ENCODE data around the gene NINJ1.

The NINJ1 gene

GRCh38 chr9:93099551-93100275, 34.3 kb downstream of the NINJ1 start:
- DNase-seq: no peak

DNA sequence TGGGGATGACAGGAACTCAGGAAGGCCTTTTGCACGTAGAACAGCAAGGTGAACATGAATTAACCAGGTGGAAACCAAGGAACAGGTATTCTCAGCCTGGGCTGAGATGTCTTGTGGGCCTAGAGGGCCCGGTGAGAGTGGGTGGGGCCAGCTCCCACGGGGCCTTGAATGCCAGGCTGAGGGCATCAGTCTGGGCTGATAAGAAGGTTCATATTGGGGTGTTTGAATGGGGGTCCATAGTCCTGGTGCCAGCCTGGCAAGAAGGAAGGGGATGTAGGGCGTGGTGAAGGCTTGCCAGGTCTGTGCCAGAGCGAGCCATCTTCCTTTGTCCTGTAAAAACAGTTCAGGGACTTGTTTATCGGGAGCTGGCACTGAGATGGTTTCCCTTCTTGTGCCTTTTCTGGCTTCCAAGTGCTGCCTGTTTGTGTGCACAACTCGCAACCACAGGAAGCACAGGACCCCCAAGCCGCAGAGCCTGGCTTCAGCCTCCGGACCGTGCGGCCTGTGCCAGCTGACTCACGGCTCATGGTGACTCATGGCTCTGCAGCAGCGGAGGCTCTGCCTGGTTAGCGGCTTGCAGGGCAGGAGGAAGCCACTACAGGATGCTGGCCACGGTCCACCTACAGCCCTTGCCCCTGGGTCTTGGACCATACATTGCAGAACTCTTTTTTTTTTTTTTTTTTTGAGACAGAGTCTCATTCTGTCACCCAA, 35.7 kb downstream of the NINJ1 start:
- no peak for DNase-seq

- no peak for DNase-seq
Measured at GRCh38 chr9:93097511-93098201, 36.4 kb downstream of the NINJ1 start.

- no peak for DNase-seq
Measured at GRCh38 chr9:93096811-93097382, 37.2 kb downstream of the NINJ1 start.

DNA sequence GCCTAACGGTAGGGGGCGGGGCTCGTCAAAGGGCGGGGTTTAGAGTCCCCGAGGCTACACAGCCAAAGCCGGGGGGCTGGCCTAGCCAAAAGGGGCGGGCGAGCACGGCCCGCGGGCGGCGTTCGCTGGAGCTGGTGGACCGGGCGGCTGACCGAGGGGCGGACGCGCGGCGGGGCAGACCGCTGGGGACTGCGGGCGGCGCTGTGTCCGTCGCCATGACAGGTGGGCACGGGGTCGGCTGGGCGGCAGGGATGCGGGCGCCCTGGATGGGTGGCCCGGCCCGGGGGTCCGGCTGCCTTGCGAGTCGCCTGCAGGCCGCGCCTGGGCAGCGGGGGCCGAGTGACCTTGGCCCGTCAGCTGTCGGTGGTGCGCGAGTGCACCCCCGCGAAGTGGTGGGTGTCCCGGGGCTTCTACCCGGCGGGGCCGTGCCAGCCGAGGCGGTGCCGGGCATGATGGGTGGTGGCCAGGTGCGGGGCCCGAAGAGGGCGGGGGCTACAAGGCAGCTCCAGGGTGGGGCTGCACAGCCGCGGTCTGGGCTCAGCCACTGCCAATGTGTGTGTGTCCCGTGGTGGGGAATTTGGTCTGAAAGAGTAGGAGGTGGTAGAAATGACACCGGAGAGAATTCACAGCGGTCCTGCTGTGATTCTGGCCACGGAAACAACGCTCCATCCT, 37.8 kb downstream of the NINJ1 start, which contains the start of gene CARD19:
Gene CARD19 (plus strand): TSS at position 87 of the 672 bp plus-strand sequence. CDS start 129 bp downstream, at position 216.
- no peak for DNase-seq

- peak; percentile 92 for DNase-seq
Measured at GRCh38 chr9:93095205-93096130, 38.6 kb downstream of the NINJ1 start.

GRCh38 chr9:93094658-93095204, 39.3 kb downstream of the NINJ1 start:
- DNase-seq: no peak

- no peak for DNase-seq
Measured at GRCh38 chr9:93093877-93094657, 40.0 kb downstream of the NINJ1 start.

- DNase-seq: peak; percentile 17
Measured at GRCh38 chr9:93093127-93093876, 40.7 kb downstream of the NINJ1 start.

DNA sequence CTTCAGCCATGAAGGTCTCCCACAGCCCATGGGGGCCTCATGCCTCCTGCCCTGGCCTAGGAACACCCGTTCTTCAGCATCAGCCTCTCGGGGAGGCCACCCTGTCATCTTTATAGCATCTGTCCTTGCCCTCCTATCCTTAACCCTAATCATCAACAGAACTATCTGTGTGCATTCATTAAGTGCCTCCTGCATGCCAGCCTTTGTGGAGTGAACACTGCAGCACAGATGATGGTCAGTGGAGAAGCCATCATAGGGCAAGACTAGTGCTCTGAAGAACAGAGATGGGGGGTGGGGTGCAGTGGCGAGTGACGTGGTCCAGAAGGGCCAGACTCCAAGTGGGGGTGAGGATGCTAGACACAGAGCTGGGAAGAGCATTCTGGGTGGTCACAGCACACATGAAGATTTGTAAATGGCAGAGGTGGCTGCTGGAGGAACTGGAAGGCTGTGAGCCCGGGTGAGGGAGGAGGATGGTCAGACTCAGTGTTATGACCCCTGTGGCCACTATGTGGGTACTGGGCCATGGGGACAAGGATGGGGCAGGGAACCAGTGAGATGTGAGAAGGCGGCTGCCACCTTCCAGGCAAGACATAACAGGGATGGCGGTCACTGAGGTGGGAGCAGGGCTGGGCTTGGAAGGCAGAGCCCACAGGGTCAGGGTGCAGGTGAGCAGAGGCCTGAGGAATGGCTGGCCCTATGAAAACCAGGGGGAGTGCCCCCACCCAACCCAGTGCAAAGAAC, 41.6 kb downstream of the NINJ1 start:
- no peak for DNase-seq

GRCh38 chr9:93091453-93092081, 42.5 kb downstream of the NINJ1 start:
- no peak for DNase-seq

- no peak for DNase-seq
Measured at GRCh38 chr9:93091056-93091452, 43.0 kb downstream of the NINJ1 start.

DNA sequence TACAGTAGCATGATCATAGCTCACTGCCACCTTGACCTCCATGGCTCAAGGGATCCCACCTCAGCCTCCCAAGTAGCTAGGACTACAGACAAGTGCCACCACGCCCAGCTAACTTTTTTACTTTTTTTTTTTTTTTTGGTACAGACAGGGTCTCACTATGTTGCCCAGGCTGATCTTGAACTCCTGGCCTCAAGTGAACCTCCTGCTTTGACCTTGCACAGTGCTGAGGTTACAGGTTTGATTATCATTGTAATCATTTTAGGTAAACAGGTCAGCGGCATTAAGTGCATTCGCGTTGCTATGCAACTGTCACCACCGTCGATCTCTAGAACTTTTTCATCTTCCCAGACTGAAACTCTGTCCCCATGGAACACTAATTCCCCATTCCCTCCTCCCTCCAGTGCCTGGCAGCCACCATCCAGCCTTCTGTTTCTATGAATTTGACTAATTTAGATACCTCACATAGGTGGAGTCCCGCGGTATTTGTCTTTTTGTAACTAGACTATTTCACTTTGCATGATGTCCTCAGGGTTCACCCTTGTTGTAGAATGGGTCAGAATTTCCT, 43.9 kb downstream of the NINJ1 start:
- DNase-seq: no peak

- DNase-seq: no peak
Measured at GRCh38 chr9:93089481-93089991, 44.5 kb downstream of the NINJ1 start.

GRCh38 chr9:93089024-93089423, 45.0 kb downstream of the NINJ1 start:
- no peak for DNase-seq

- DNase-seq: no peak
Measured at GRCh38 chr9:93088656-93089015, 45.4 kb downstream of the NINJ1 start.

GRCh38 chr9:93087971-93088655, 45.9 kb downstream of the NINJ1 start:
- no peak for DNase-seq

All from DMS79 (cell line).